HG02759 (cell line): ENCODE results near the gene TFCP2.

Experiments used
- ATAC-seq: cut with Tn5 transposase; IDR thresholded peaks from one replicate; pipeline ENCODE4 v1.9.1; 2021; ENCODE audit warnings: mild to moderate bottlenecking, moderate library complexity; ENCODE audit not compliant: unreplicated experiment

Gene TFCP2

GRCh38 chr12:51160814-51161459, 12.0 kb downstream of the TFCP2 start:
- ATAC-seq, result no peak

- ATAC-seq, result no peak
Measured at GRCh38 chr12:51156245-51156765, 16.6 kb downstream of the TFCP2 start.

DNA sequence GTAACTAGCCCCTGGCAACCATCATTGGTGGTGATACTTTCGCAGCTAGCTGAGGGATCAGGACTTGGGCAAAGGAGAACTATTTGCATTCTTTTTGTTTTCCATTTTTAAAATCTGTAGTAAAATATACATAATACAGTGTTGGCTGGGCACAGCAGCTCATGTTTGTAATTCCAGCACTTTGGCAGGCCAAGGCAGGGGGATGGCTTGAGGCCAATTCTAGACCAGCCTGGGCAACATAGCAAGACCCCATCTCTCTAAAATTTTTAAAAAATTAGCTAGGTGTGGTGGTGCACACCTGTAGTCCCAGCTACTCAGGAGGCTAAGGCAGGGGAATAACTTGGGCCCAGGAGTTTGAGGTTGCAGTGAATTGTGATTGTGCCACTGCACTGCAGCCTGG, 20.0 kb downstream of the TFCP2 start:
- no peak for ATAC-seq

- ATAC-seq, result no peak
Measured at GRCh38 chr12:51150777-51151176, 22.2 kb downstream of the TFCP2 start.

GRCh38 chr12:51147309-51147708, 25.6 kb downstream of the TFCP2 start:
- ATAC-seq, result no peak

GRCh38 chr12:51139292-51139844, 33.6 kb downstream of the TFCP2 start:
- ATAC-seq, result no peak

DNA sequence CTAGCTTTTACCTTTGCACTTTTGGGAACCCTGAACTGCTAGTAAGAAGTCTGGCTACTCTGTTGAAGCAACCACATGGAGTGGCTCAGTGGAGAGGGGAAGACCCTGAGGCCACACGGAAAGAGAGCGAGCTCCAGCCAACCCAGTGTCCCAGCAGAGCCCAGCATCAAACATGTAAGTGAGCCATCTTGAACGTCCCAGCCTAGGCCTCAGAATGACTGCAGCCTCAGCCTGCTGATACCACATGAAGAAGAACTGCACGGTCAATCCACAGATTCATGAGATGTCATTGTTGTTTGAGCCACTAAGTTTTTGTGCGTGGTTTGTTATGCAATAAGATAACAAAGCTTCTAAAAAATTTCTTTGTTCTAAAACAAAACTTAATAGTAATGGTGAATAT, 40.2 kb downstream of the TFCP2 start:
- no peak for ATAC-seq

- no peak for ATAC-seq
Measured at GRCh38 chr12:51131745-51132521, 41.0 kb downstream of the TFCP2 start.

DNA sequence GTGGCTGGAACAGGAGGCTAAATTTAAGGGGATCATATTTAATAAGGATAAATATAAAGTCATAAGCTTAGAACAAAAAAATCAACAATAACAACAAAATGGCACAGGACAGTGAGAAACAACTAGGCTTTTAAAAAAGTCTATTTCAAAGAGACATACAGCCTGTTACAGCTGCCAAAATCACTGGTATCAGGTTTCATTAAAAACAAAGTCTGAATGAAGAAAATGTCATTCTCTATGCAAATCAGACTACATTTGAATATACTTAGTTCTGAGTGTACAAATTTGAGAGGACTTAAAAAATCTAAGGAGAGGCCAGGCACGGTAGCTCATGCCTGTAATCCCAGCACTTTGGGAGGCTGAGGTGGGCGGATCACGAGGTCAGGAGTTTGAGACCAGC, 44.0 kb downstream of the TFCP2 start:
- no peak for ATAC-seq

GRCh38 chr12:51127050-51127729, 45.7 kb downstream of the TFCP2 start:
- ATAC-seq, result no peak

DNA sequence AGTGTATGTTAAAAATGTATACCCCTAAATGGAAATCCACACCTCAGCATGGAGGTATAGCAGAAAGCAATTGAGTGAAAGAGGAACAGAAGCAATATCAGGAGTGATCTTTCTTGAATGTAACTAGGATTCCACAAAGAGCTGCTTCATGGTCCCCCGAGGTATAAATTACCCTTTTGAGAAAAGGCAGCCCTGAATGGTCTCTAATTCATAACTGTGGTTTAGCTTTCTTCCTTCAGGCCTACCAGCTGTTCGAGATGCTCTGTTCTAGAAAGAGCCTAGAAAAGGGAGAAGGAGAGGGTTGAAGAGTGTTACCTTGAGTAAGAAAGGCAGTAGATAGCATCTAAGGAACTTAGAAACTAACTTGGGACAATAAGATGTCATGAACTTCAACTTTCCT, 46.6 kb downstream of the TFCP2 start:
- ATAC-seq, result no peak

DNA sequence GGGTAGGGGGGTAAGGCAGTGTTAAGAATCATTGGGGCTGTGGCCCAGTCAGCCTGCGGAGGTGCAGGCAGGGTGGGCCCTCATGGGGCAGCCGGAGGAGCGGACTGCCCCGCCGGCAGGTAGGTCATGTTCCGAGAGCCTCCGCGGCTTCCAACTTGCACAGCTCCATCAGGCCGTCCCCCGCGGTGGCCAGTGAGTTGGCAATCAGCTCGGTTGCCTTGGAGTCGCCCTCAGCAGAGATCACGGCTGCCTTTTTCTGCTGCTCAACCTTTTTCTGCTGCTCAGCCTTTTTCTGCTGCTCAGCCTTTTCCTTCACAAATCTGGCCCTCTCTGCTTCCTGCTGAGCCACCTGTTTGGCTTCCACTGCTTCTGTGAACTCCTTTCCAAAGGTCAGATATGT, 48.4 kb downstream of the TFCP2 start:
- no peak for ATAC-seq

DNA sequence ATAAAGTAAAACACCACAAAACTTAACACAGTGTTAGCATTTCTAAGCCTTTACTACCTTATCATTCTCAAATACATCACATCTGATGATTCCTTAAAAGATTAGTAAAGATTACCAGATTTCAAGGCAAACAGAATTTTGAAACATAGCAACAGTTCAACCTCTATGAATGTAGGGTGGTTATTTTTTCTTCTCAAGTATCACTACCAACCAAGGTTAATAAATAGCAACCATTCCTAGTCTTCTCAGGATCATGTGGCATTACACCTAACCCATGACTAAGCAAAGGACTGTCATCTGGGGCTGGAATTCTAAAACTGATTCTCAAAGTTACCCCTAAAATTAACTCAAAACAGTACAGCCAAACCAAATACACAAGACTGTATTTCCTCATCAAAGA, 50.1 kb downstream of the TFCP2 start:
- ATAC-seq, result no peak

DNA sequence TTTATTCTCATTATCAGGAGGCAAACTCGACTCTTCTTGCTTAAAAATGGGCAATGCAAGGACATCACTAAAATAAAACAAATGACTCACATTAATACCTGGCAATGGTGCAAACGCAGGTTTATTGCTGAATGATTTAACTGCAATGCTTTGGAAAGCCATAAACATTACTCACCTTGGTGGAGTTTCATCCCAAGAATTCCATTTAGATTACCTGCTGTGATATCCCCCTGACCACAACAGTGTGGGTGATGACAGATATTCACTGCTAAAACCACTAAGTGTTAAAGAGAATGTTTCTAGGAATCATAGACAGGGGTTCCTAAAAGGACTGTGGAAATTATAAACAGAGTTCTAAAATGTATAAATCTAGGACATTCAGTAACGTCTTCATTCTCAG, 54.2 kb downstream of the TFCP2 start:
- ATAC-seq, result no peak

GRCh38 chr12:51115533-51115932, 57.4 kb downstream of the TFCP2 start:
- no peak for ATAC-seq

DNA sequence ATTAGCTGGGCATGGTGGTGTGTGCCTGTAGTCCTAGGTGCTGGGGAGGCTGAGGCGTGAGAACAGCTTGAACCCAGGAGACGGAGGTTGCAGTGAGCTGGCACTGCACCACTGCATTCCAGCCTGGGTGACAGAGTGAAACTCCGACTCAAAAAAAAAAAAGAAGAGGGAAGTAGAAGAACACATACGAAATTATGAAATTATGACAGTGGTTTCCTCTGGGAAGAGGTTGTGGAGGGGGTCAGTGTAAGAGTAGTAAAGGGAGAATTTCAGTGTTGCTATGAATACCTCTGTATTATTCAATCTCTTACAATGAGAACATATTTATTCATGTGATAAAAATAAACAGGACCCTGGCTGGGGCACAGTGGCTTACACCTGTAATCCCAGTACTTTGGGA, 64.8 kb downstream of the TFCP2 start:
- no peak for ATAC-seq

GRCh38 chr12:51103977-51104376, 69.0 kb downstream of the TFCP2 start:
- ATAC-seq, result no peak

- no peak for ATAC-seq
Measured at GRCh38 chr12:51098611-51099010, 74.3 kb downstream of the TFCP2 start.

DNA sequence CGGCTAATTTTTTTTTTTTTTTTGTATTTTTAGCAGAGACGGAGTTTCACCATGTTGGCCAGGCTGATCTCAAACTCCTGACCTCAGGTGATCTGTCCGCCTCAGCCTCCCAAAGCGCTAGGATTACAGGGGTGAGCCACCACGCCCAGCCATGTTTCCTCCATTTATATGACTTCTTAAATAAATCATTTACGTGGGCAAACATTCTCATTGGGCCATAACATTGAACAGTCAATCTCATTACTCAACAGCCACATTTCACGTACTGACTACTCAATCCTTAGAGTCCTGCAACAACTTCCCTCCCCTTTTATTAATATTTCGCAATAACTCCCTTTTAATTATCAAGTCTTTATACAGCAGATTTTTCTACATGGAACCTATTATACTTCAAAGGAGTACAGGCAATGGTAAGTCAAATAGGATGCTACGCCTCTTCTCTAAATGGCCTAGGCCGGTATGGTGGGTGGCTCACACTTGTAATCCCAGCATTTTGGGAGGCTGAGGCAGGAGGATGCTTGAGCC, 82.2 kb downstream of the TFCP2 start:
- no peak for ATAC-seq

DNA sequence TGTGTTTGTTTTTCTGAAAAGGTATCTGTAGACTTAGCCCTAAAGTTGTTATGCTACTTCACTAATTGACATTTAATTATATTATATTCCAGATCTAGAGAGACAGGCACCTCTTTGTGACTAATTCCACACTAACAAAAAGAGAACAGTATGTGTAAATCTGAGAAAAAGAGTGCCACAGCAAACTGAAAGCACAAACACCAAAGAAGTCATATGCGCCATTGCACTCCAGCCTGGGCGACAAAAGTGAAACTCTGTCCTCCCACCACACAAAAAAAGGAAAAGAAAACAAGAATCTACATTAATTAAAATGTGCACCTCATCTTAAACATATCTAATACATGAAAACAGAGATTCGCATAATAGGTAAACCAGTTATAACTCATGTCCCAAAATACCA, 85.1 kb downstream of the TFCP2 start:
- no peak for ATAC-seq

DNA sequence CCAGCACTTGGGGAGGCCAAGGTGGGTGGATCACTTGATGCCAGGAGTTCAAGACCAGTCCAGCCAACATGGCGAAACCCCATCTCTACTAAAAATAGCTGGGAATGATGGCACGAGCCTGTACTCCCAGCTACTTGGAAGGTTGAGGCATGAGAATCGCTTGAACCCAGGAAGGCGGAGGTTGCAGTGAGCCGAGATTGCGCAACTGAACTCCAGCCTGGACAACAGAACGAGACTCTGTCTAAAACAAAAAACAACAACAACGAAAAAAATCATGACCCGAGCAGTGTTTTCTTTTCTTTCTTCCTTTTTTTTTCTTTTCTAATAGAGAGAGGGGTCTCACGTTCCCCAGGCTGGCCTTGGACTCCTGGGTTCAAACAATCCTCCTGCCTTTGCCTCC, 86.0 kb downstream of the TFCP2 start:
- ATAC-seq, result no peak
